GM21737 (cell line): ENCODE measurements around the gene CTBP2.

Source experiments
- ATAC-seq: cut with Tn5 transposase; IDR thresholded peaks from one replicate; pipeline ENCODE4 v1.9.1; 2021; ENCODE audit warnings: mild to moderate bottlenecking, moderate library complexity; ENCODE audit not compliant: unreplicated experiment

Gene CTBP2

DNA sequence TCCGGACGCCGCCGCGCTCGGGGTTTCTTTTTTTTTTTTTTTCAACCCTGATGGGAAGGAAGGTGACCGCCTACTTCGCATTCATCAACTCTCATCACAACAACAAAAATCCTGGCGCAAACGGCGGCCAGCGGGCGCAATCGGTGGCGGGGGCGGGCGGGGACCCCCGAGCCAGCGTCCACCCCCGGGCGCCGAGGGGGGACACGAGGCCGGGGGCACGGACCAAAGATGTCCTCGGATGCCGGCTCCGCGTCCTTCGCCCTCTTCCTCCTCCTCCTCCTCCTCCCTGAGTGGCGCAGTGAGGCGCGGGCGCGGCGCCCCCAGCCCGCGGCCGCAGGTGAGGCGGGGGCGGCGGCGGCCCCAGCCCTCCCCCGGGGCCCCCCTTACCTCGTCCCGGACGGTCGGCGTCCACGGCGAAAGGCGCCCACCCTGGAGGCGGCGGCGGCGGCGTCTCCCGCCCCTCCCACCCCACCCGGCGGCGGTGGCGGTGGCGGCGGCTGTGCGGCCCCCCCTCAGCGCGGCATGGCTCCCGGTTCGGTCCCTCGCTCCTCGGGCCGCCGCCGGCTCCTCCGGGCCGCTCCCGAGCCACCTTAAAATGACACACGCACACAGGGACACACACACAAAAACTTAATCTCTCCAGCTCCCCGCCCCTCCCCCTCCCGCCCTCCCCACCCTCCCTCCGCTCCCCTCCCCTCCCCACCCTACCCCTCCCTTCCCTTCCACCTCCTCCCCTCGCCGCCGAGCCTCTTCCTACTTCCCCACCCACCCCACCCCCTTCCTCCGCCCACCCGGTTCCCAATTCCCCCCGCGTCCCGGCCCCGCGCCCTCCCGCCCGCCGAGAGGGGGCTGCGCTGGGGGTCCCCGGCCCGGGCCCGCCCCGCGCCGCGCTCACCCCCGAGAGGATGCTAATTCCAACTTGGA lies at the start of gene CTBP2:
Gene CTBP2 (minus strand): TSS at position 632 of the 924 bp plus-strand sequence.
- no peak for ATAC-seq

DNA sequence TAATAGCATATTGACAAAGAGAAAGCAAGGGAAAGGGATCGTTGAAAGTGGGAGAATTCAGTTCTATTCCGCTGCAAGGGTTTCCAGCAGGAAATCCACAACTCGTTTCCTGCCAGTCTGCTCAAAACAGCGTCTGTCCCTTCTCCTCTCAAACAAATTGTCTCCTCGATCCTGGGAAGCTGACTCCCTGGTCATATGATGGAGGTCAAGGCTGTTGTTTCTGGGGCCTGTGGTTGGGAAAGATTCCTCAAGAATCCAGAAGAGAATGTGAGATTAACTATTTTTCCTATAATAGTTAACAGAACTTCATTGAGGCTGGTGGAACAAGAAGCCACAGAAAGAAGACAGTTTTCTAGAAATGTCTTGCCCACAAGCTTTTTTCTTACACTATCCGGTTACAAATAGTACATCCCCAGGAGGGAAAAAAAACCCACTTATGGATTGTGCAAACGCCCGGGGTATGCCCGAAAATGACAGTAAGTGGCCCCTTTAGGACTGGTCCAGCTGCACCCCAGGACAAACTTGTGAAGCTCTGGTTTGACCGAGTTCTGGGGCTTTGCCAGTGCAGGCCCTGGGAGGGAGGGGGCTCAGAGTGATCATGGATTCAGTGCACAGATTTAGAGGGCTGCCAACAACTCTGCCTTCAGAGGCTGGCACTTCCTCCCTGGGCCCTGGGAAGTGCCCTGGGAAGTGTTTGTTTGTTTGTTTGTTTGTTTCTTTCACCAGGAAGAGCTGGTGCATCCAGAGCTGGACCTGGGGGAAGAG lies 49.4 kb upstream of the CTBP2 start:
- no peak for ATAC-seq

- no peak for ATAC-seq
Measured at GRCh38 chr10:125208854-125209565, 48.6 kb upstream of the CTBP2 start.

DNA sequence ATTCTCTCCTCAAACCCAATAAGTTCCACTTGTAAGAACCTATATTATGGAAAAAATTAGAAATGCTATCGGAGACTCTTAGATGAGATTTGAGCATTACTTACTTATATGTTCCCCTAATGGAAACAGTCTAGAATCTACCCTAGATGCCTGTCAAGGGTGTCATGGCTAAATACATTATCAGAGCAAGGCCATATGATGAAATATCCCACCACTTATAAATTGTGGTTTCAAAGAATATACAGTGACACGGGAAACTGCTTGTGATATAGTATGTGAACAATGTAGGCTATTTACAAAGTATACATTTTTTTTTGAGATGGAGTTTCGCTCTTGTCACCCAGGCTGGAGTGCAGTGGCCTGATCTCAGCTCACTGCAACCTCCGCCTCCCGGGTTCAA lies 46.3 kb upstream of the CTBP2 start:
- no peak for ATAC-seq

- no peak for ATAC-seq
Measured at GRCh38 chr10:125205431-125205830, 45.1 kb upstream of the CTBP2 start.

GRCh38 chr10:125204400-125204799 lies 44.0 kb upstream of the CTBP2 start:
- no peak for ATAC-seq

- ATAC-seq = no peak
Measured at GRCh38 chr10:125203186-125203800, 42.9 kb upstream of the CTBP2 start.

DNA sequence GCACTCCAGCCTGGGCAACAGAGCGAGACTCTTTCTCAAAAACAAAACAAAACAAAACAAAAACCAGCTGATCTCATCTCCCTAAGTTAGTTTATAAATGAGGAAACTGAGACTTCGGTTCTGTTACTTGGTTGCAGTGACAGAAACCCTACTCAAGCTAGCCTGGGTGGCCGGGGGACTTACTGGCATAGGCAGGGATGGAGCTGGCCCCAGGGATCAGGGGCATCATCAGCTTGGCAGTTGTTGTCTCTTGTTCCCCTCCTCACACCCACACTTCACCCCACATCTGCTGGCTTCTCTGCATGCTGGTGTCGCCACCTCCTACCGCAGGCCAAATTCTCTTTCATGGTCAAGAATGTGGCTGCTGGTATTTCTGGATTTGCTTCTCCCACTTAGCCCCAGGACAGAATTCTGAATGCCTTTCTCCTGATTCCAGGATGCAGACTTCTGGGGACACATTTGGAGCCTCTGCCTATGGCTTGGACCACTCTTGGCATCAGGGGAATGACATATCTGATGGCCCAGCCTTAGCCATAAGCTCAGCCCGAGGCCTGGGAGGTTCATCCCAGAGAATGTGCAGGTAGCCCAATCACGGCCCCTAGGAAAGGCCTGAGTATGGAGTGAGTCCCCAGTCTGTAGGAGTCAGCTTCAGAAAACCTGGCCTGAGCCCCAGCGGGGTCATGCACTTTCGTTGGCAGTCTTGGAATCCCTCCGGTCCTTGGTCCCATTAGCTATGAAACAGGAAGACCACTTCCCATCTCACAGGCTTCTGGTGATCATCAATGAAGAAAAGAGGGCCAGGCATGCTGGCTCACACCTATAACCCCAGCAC lies 41.6 kb upstream of the CTBP2 start:
- ATAC-seq = no peak

DNA sequence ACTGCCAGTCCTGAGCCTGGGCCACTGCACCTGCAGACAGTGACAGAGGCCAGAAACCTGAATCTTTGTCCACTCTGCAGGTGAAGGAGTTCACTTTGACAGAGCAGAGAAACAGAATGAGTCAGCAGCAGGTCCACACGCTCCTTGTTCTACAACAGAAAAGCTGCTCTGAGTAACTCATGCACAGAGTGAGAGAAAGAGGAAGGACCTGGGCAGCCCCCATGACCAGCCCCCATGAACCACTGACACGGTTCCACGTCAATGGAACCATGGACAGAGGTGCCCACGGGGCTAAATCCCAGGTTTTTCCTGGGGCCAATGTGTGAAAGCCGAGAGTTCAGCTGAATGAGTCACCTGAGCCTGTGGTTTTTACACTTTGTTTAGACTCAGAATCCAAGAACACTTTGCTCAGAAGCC lies 40.8 kb upstream of the CTBP2 start:
- peak; percentile 88 for ATAC-seq

GRCh38 chr10:125200396-125200795 lies 40.0 kb upstream of the CTBP2 start:
- no peak for ATAC-seq

DNA sequence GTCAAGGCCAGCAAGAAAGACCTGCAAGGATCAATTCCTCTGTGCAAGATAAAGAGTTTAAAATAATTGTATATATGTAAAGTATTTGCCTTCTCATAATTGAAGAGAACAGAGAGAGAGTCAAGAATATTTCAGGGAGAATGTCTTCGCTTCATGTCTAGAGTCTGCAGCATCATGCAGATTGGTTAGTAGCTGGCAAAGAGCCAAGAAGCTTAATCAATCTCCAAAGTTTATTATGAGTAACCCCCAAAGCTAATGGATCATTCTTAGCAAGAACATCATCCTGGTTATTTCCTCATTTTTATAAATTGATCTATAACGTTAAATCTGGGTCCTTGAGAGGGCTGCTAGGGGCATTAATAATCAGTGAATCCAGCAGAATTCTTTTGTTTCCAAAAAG lies 38.9 kb upstream of the CTBP2 start:
- ATAC-seq = no peak

GRCh38 chr10:125194814-125195213 lies 34.5 kb upstream of the CTBP2 start:
- no peak for ATAC-seq

- ATAC-seq = no peak
Measured at GRCh38 chr10:125193306-125193877, 33.0 kb upstream of the CTBP2 start.

GRCh38 chr10:125192620-125193019 lies 32.3 kb upstream of the CTBP2 start:
- no peak for ATAC-seq

DNA sequence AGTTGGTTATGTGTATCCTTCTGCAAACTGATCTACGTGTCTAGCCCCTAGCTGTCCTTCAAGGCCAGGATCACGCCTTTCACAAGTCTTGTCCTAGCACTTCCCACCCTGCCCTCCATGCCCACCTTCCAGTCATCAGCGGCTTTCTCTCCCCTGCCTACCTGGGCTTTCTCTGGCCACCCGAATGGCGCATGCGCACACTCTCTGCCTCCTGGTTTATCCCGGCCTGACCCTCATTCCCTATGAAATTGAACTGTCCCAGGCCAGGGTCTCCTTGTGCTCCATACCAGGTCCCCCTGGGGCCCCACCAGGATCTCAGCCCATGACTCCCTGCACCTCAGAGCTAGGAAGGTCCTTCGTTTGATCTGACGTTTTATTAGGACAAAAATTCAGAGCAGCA lies 31.6 kb upstream of the CTBP2 start:
- ATAC-seq = no peak

GRCh38 chr10:125190946-125191345 lies 30.6 kb upstream of the CTBP2 start:
- no peak for ATAC-seq

GRCh38 chr10:125190414-125190813 lies 30.1 kb upstream of the CTBP2 start:
- no peak for ATAC-seq

GRCh38 chr10:125189162-125189561 lies 28.8 kb upstream of the CTBP2 start:
- no peak for ATAC-seq
